H1 (cell line): ENCODE data around the gene CEACAM16. TPM values are rescaled to one million over a fixed set of nuclear protein-coding genes. Genes with fewer than 3 reads are reported as not detected.

ENCODE experiments used
- CTCF ChIA-PET: fragments of 300-600 bp; sonication (Branson Sonifier 250); formaldehyde crosslinking; loops from one replicate; lab custom pipeline; 2021; ENCODE audit not compliant: partially characterized antibody; lab: Charles Lee
- POLR2A ChIA-PET: fragments of 300-600 bp; sonication (Branson Sonifier 250); formaldehyde crosslinking; loops from one replicate; lab custom pipeline; 2021; ENCODE audit warnings: inconsistent platforms; ENCODE audit not compliant: partially characterized antibody; lab: Charles Lee
- DNase-seq, 2 experiments: peaks; one replicate each; pipeline versions ENCODE4 v3.0.0 to v3.0.0-alpha.2; 2010 to 2022; ENCODE audit warnings: low spot score in 2 of 2, low read depth in 1 of 2, mixed read lengths in 1 of 2
- FAIRE-seq: peaks from 2 replicates; lab custom pipeline; 2011; peaks lifted over from hg19 to GRCh38; lab: Jason Lieb, UNC
- H2AFZ ChIP-seq: 2 replicates; pipeline ENCODE4 v1.8.1; 2012; ENCODE audit warnings: low read length, inconsistent platforms
- H2AK5ac ChIP-seq: 2 replicates; pipeline ENCODE4 v1.6.1; 2013; ENCODE audit warnings: low read depth, low read length
- H2BK120ac ChIP-seq: replicated peaks from 2 replicates; pipeline ENCODE3; 2013; ENCODE audit warnings: low read depth, low read length, inconsistent platforms
- H2BK12ac ChIP-seq: 2 replicates; pipeline ENCODE4 v1.6.1; 2013; ENCODE audit warnings: low read depth, low read length
- H2BK15ac ChIP-seq: 2 replicates; pipeline ENCODE4 v1.6.1; 2013; ENCODE audit warnings: low read length
- H2BK20ac ChIP-seq: 2 replicates; pipeline ENCODE4 v1.6.1; 2013; ENCODE audit warnings: low read length
- H2BK5ac ChIP-seq: 2 replicates; pipeline ENCODE4 v1.6.1; 2013; ENCODE audit warnings: low read depth, low read length
- H3K14ac ChIP-seq: 2 replicates; pipeline ENCODE4 v1.6.1; 2013; ENCODE audit warnings: inconsistent platforms; ENCODE audit not compliant: insufficient read length
- H3K18ac ChIP-seq: 2 replicates; pipeline ENCODE4 v1.6.1; 2013; ENCODE audit warnings: low read length; ENCODE audit errors: extremely low read depth
- H3K23ac ChIP-seq: 2 replicates; pipeline ENCODE4 v1.6.1; 2013; ENCODE audit warnings: inconsistent platforms; ENCODE audit not compliant: insufficient read length
- H3K23me2 ChIP-seq: 2 replicates; pipeline ENCODE4 v1.6.1; 2013; ENCODE audit warnings: low read depth, low read length
- H3K27ac ChIP-seq: 2 replicates; pipeline ENCODE4 v1.6.1; 2011; ENCODE audit warnings: low read depth, low read length, inconsistent platforms
- H3K27me3 ChIP-seq, 4 experiments: replicated peaks in 1 of 4; 1 replicate in 1 of 4; 2 replicates in 3 of 4; pipeline versions ENCODE4 v1.6.1 to v1.8.1; 2011 to 2013; ENCODE audit warnings: low read length in 3 of 4, mild to moderate bottlenecking in 3 of 4, inconsistent platforms in 2 of 4, mixed read lengths in 2 of 4, moderate library complexity in 1 of 4; ENCODE audit not compliant: control insufficient read depth in 3 of 4, insufficient read depth in 3 of 4; ENCODE audit errors: extremely low read depth in 1 of 4
- H3K36me3 ChIP-seq, 4 experiments: 2 replicates each; pipeline versions ENCODE4 v1.6.1 to v1.8.1; 2011 to 2013; ENCODE audit warnings: mild to moderate bottlenecking in 4 of 4, low read length in 3 of 4, moderate library complexity in 2 of 4, control low read depth in 1 of 4, inconsistent platforms in 1 of 4; ENCODE audit not compliant: insufficient read depth in 4 of 4, control insufficient read depth in 2 of 4
- H3K4ac ChIP-seq: replicated peaks from 2 replicates; pipeline ENCODE3; 2013; ENCODE audit warnings: low read length, low read depth, mixed read lengths, inconsistent platforms; ENCODE audit not compliant: insufficient read length
- H3K4me1 ChIP-seq, 4 experiments: replicated peaks in 1 of 4; 1 replicate in 1 of 4; 2 replicates in 3 of 4; pipeline versions ENCODE4 v1.6.1 to v1.8.1; 2011 to 2013; ENCODE audit warnings: low read length in 3 of 4, inconsistent platforms in 2 of 4, mixed read lengths in 1 of 4; ENCODE audit not compliant: insufficient read depth in 4 of 4, control insufficient read depth in 3 of 4
- H3K4me2 ChIP-seq, 2 experiments: 2 replicates each; pipeline versions ENCODE4 v1.6.1 to v1.8.1; 2011 to 2013; ENCODE audit warnings: low read depth in 2 of 2, low read length in 2 of 2, control low read depth in 1 of 2, inconsistent platforms in 1 of 2, mild to moderate bottlenecking in 1 of 2; ENCODE audit not compliant: insufficient read depth in 1 of 2
- H3K4me3 ChIP-seq, 4 experiments: fragments of 200-600, 300-600 bp in 1 of 4; sonication (generic), shearing (Covaris generic), sonication (Bioruptor Twin) in 1 of 4; 2 replicates each; pipeline versions ENCODE4 v1.5.1 to v1.8.1; 2011 to 2016; ENCODE audit warnings: low read length in 4 of 4, low read depth in 3 of 4, control low read depth in 2 of 4, inconsistent platforms in 2 of 4, mild to moderate bottlenecking in 2 of 4, mixed read lengths in 1 of 4, moderate library complexity in 1 of 4; ENCODE audit not compliant: insufficient read depth in 2 of 4; ENCODE audit errors: extremely low read depth in 1 of 4
- H3K56ac ChIP-seq: replicated peaks from 2 replicates; pipeline ENCODE3; 2013; ENCODE audit warnings: low read depth, mild to moderate bottlenecking, mixed read lengths, low read length, inconsistent platforms; ENCODE audit not compliant: insufficient read length
- H3K79me1 ChIP-seq: 2 replicates; pipeline ENCODE4 v1.6.1; 2013; ENCODE audit warnings: low read depth, low read length, control low read depth
- H3K79me2 ChIP-seq, 2 experiments: 2 replicates each; pipeline versions ENCODE4 v1.6.1 to v1.8.1; 2012 to 2013; ENCODE audit warnings: low read length in 2 of 2, mild to moderate bottlenecking in 2 of 2, inconsistent platforms in 1 of 2; ENCODE audit not compliant: insufficient read depth in 2 of 2, control insufficient read depth in 1 of 2
- H3K9ac ChIP-seq, 4 experiments: replicated peaks in 1 of 4; 1 replicate in 1 of 4; 2 replicates in 3 of 4; pipeline versions ENCODE4 v1.6.1 to v1.8.1; 2011 to 2013; ENCODE audit warnings: low read depth in 3 of 4, low read length in 3 of 4, control low read depth in 2 of 4, mild to moderate bottlenecking in 2 of 4, moderate library complexity in 2 of 4, inconsistent platforms in 1 of 4; ENCODE audit errors: extremely low read depth in 1 of 4
- H3K9me3 ChIP-seq, 2 experiments: 2 replicates each; pipeline versions ENCODE4 v1.6.1 to v1.8.1; 2012 to 2013; ENCODE audit warnings: mild to moderate bottlenecking in 2 of 2, moderate library complexity in 2 of 2, control low read depth in 1 of 2, inconsistent platforms in 1 of 2, low read depth in 1 of 2, low read length in 1 of 2, mixed read lengths in 1 of 2; ENCODE audit not compliant: insufficient read depth in 2 of 2
- H4K20me1 ChIP-seq, 2 experiments: replicated peaks in 1 of 2; 2 replicates each; pipeline versions ENCODE3 to v1.8.1; 2011 to 2013; ENCODE audit warnings: inconsistent platforms in 2 of 2, low read length in 2 of 2, mild to moderate bottlenecking in 1 of 2; ENCODE audit not compliant: insufficient read depth in 2 of 2, control insufficient read depth in 1 of 2
- H4K5ac ChIP-seq: 2 replicates; pipeline ENCODE4 v1.6.1; 2013; ENCODE audit warnings: low read length, low read depth, mixed read lengths, inconsistent platforms; ENCODE audit not compliant: insufficient read length
- H4K8ac ChIP-seq: 2 replicates; pipeline ENCODE4 v1.8.0; 2013; ENCODE audit warnings: mild to moderate bottlenecking, moderate library complexity, low read length, inconsistent platforms; ENCODE audit not compliant: insufficient read depth; ENCODE audit errors: extremely low read depth
- H4K91ac ChIP-seq: replicated peaks from 2 replicates; pipeline ENCODE3; 2013; ENCODE audit warnings: low read length, mixed read lengths, inconsistent platforms; ENCODE audit not compliant: insufficient read length
- BRCA1 ChIP-seq: IDR thresholded peaks from 2 replicates; pipeline ENCODE4 v1.6.1; 2012; ENCODE audit warnings: low read depth, low read length, improper control_type of control experiment
- CBX8 ChIP-seq: fragments of 300-800, 300-1000 bp; sonication (generic); IDR thresholded peaks from 2 replicates; pipeline ENCODE4 v1.7.1; 2016; ENCODE audit warnings: low read depth, low read length, borderline replicate concordance
- CHD1 ChIP-seq: IDR thresholded peaks from 2 replicates; pipeline ENCODE4 v1.6.1; 2012; ENCODE audit warnings: low read depth, low read length, improper control_type of control experiment
- E2F6 ChIP-seq: IDR thresholded peaks from 2 replicates; pipeline ENCODE4 v1.6.1; 2012; ENCODE audit warnings: inconsistent platforms
- EGR1 ChIP-seq: IDR thresholded peaks from 2 replicates; pipeline ENCODE4 v1.6.1; 2011; ENCODE audit warnings: low read depth, low read length, borderline replicate concordance
- GABPA ChIP-seq: IDR thresholded peaks from 2 replicates; pipeline ENCODE4 v1.6.1; 2011; ENCODE audit warnings: mild to moderate bottlenecking, low read length, moderate library complexity, borderline replicate concordance; ENCODE audit not compliant: insufficient read depth
- HDAC6 ChIP-seq: IDR thresholded peaks from one replicate; pipeline ENCODE4 v1.7.1; 2012; ENCODE audit warnings: low read depth, mild to moderate bottlenecking, inconsistent platforms, low read length, moderate library complexity
- KDM4A ChIP-seq: IDR thresholded peaks from one replicate; pipeline ENCODE4 v1.7.1; 2012; ENCODE audit warnings: low read depth, mild to moderate bottlenecking, moderate library complexity, low read length, inconsistent platforms; ENCODE audit not compliant: severe bottlenecking
- NRF1 ChIP-seq: IDR thresholded peaks from 2 replicates; pipeline ENCODE4 v1.6.1; 2011; ENCODE audit warnings: mild to moderate bottlenecking, low read depth, low read length, improper control_type of control experiment
- PHF8 ChIP-seq: fragments of 200-600 bp; sonication (generic); conservative IDR thresholded peaks from 2 replicates; pipeline ENCODE4 v1.7.1; 2012; ENCODE audit warnings: low read depth, mild to moderate bottlenecking, inconsistent platforms, low read length, moderate library complexity
- RNF2 ChIP-seq: fragments of 200-900, 300-1000 bp; sonication (generic); IDR thresholded peaks from 2 replicates; pipeline ENCODE4 v1.7.1; 2016; ENCODE audit warnings: borderline replicate concordance, low read depth, mild to moderate bottlenecking, antibody characterized with exemption, low read length; ENCODE audit not compliant: poor library complexity, severe bottlenecking; ENCODE audit errors: missing control alignments
- SP1 ChIP-seq: IDR thresholded peaks from 2 replicates; pipeline ENCODE4 v1.6.1; 2011; ENCODE audit warnings: low read depth, low read length
- SP4 ChIP-seq: IDR thresholded peaks from 2 replicates; pipeline ENCODE4 v1.6.1; 2012; ENCODE audit warnings: low read length, inconsistent platforms
- WGBS, 2 experiments: shearing (Covaris generic) in 1 of 2; methylation state at CpG; one replicate each; pipeline versions ENCODE4 v1.1.6 to v1.1.7; 2013 to 2015; ENCODE audit warnings: low lambda C conversion rate in 2 of 2, mixed read lengths in 2 of 2, inconsistent platforms in 1 of 2, low coverage in 1 of 2, missing lambda C conversion rate in 1 of 2; ENCODE audit not compliant: insufficient replicate concordance in 2 of 2, insufficient coverage in 1 of 2, insufficient read length in 1 of 2; ENCODE audit errors: extremely low coverage in 1 of 2, missing lambda C conversion rate in 1 of 2; 5-methylcytosine and 5-hydroxymethylcytosine counted together
- polyA plus RNA-seq, 7 experiments: library from polyadenylated mRNA; depleted of rRNA in 3 of 7; stranded (reverse) in 5 of 7; unstranded in 2 of 7; fragments of >200 nt in 5 of 7; fragments of 200-250 nt in 2 of 7; gene quantifications; 1 replicate in 5 of 7; 2 replicates in 1 of 7; 4 replicates in 1 of 7; pipeline versions ENCODE4 v1.2.1 to v1.2.3, GENCODE V29; 2011 to 2013; ENCODE audit warnings: missing spikeins in 2 of 7, mixed read lengths in 2 of 7
- total RNA-seq: library from RNA; stranded (reverse); fragmentation: NEBNext Ultra II Directional; extraction: Animal tissue kit (Norgen Biotek cat#: 25700); gene quantifications from 2 replicates; pipeline ENCODE4 v1.2.1, GENCODE V29; 2021

The CEACAM16 gene
- total and polyA plus RNA-seq, 2 of the 8 experiments (the other 6 are each of a cell fraction or from before 2014, with no cell fraction given): not detected

GRCh38 chr19:44686896-44687295 lies 12.1 kb upstream of the CEACAM16 start:
- Histone ChIP-seq H4K20me1 (no peaks in the 10 kb centered on the region), H3K27me3 (no peaks in the 10 kb centered on the region), H2AK5ac (no peak overlapping the region)
- TF ChIP-seq GABPA: no peak
- TF ChIP-seq EGR1: no peak
- TF ChIP-seq HDAC6: no peak
- TF ChIP-seq PHF8: no peak
- TF ChIP-seq SP4: no peak
- no peak for TF ChIP-seq CBX8
- TF ChIP-seq KDM4A: no peak
- TF ChIP-seq BRCA1: no peak
- no peak for TF ChIP-seq E2F6
- TF ChIP-seq RNF2: no peak
- TF ChIP-seq SP1: no peak
- TF ChIP-seq CHD1: no peak
- no peak for TF ChIP-seq NRF1
- TF ChIP-seq, all 59 proteins: peak for 0
- Histone ChIP-seq H3K27ac (no peak overlapping the region), H3K9ac (no peak overlapping the region), H3K79me2 (no peaks in the 10 kb centered on the region), H2BK5ac (no peak overlapping the region), H3K79me1 (no peaks in the 10 kb centered on the region), H2AFZ (no peak overlapping the region), H3K4me2 (no peak overlapping the region), H3K4me1 (peaks cover 0 to 9% (median 2%) of the 10 kb centered on the region in 4 experiments; a peak in 4 of 7 replicates), H2BK15ac (no peak overlapping the region; the same call in 1 of the 2 replicates), H3K23me2 (no peaks in the 10 kb centered on the region; the same call in 1 of the 2 replicates), H3K9me3 (no peaks in the 10 kb centered on the region), H4K91ac (peak overlapping the region; percentile 65), H4K8ac (no peak overlapping the region), H2BK12ac (no peak overlapping the region), H3K36me3 (no peaks in the 10 kb centered on the region), H4K5ac (no peak overlapping the region), H3K4ac (no peak overlapping the region), H3K18ac (no peak overlapping the region), H2BK120ac (no peak overlapping the region), H2BK20ac (no peak overlapping the region), H3K23ac (no peak overlapping the region), H3K4me3 (no peak overlapping the region), H3K56ac (no peak overlapping the region), H3K14ac (no peak overlapping the region)
- ChIA-PET CTCF (interaction anchor here (1.2 to 11.2 kb wide), 3 partner anchors 35 to 116 kb away, joined by 4 to 134 read pairs (median 112); no protein-coding TSS in a partner anchor), POLR2A (interaction anchor here (0.6 kb wide), 1 partner anchor 156 kb away, joined by 4 read pairs; no protein-coding TSS in a partner anchor)
- no peak for FAIRE-seq
- WGBS, 2 experiments: 79% methylated on average over 4 of the region's 4 CpGs; no CpG with 5 or more reads in 1 of the 2 experiments
- no peak for DNase-seq
